IPS DF 4.7 (cell line): Measurements from ENCODE around the gene TECPR1.
A peak's percentile ranks its signal among the peaks of the same experiment; 100 is the strongest.

Experiments used
- DNase-seq: peaks from one replicate; pipeline ENCODE4 v3.0.0-alpha.2; 2013; ENCODE audit warnings: low spot score; ENCODE audit errors: extremely low read depth

Gene TECPR1, protein sequence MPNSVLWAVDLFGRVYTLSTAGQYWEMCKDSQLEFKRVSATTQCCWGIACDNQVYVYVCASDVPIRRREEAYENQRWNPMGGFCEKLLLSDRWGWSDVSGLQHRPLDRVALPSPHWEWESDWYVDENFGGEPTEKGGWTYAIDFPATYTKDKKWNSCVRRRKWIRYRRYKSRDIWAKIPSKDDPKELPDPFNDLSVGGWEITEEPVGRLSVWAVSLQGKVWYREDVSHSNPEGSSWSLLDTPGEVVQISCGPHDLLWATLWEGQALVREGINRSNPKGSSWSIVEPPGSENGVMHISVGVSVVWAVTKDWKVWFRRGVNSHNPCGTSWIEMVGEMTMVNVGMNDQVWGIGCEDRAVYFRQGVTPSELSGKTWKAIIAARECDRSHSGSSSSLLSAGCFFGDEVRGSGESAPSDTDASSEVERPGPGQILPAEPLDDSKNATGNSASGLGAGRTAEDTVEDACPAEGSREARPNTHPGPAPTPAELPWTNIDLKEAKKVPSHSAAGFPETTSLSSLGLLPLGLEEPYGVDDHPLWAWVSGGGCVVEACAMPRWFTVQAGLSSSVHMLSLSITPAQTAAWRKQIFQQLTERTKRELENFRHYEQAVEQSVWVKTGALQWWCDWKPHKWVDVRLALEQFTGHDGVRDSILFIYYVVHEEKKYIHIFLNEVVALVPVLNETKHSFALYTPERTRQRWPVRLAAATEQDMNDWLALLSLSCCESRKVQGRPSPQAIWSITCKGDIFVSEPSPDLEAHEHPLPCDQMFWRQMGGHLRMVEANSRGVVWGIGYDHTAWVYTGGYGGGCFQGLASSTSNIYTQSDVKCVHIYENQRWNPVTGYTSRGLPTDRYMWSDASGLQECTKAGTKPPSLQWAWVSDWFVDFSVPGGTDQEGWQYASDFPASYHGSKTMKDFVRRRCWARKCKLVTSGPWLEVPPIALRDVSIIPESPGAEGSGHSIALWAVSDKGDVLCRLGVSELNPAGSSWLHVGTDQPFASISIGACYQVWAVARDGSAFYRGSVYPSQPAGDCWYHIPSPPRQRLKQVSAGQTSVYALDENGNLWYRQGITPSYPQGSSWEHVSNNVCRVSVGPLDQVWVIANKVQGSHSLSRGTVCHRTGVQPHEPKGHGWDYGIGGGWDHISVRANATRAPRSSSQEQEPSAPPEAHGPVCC

DNA sequence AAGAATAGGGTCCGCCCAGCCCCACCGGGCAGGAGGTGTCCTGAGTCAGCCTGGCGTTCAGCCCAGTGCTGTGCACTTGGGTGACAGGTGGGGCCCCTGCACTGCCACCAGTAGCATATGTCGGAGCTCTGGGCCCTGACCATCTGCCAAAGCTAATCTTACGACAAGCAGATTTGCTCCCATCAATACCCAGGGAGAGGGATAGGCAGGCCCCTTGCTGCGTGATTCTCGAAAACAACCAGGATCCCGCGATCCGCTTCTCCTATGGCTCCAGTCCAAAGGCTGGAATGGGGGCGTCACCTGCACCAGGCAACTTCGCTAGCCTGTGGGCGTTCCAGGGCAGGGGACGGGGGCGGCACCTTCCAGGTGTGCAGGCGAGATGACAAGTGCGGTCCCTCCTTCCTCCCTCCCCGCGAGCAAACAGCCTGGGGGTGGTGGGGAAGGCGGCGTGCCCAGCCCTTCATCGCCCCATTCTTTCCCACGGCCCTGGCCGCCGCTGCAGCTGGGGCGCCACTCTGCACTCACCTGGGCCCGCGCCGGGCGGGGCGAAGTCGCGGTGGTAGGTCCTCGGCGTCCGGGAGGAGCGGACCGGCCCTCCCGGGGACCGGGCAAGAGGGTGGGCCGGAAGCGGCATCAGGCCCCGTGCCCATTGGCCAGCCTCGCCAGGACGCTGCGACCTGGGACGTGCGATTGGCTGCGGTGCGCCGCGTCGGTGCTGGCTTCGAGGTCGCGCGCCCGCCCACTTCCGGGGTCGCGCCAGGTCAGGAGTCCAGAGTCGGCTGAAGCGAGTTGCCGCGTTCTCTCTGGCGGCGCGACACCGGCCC is at the start of gene TECPR1:
Gene TECPR1 (minus strand): TSS at position 632 of the 824 bp plus-strand sequence. CDS start 6,086 bp downstream, outside the sequence.
- DNase-seq: peak; percentile 69

DNA sequence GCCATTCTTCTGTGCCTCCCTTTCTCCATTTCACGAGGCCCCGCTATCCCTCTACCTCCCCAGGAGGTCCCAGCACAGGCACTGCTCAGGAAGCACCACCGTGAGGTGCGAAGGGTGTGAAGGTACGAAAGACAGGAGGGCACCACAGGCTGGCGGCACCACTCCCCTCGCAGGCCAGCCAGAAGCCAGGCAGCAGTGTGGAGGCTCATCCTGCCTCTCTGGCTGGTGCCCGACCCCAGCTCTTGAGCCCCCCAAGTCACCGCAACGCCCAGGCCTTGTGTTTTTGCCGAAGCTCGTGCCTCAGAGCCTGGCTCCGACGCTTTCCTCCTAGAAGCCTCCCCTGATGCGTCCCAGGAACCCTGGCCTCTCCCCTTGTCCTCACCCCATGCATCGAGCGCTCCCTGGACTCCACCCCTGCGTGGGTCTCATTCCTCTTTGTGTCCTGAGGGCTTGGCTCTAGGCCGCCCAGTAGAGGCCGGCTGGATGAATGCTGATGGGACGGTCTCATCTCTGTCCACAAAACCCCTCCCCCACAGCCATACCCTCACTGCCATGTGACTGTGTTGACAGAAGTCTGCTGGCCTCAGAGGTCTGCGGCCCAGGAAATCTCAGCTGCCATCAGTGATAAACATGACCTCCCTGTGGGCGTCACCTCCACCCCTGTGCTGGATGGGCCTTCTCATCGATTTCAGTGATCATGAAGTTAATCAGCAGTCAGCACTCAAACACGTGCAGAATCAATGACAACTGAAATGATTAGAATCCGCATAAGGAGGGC is 48.8 kb upstream of the TECPR1 start:
- DNase-seq: no peak

DNA sequence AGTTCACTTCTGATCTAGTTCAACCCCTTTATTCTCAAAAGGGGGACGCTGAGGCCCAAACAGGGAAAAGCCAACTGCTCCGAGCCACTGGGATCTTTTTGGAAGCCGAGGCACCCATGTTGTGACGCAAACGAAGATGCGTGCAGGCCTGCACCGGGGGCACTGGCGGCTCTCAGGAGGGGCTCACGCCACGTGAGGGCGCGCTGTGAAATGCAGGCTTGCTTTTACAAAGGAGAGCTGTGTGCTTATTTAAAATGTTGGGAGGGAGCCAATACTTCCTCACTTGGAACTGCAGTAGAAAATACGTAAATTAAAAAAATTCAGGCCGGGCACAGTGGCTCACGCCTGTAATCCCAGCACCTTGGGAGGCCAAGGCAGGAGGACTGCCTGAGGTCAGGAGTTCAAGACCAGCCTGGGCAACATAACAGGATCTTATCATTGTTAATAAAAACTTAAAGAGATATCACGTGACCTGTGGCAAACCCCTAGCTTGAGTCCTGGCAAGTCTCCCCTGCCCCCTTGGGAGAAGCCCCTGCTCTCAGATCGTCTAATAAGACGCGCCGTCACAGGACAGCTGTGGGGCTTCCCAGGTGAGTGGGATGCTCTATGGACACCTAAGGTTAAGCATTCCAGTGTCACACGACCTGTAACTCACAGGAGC is 45.7 kb upstream of the TECPR1 start:
- no peak for DNase-seq

DNA sequence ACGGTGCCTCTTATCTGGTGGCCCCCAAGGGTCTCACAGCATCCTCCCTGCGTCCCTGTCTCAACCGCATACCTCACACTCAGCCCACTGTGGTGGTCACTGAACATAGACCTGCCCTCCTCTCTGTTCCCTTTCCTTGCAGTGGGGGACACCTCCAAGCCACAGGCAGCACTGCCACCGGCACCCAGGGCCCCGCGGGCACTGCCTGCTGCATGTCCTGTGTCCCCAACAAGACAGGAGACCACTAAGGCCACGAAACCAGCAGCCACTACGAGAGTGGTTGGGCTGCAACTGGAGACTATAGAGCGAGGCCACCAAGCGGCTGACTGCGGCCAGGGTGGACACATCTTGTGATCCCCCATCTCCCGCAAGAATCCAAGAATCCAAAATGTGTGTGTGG is 44.8 kb upstream of the TECPR1 start:
- DNase-seq: no peak

DNA sequence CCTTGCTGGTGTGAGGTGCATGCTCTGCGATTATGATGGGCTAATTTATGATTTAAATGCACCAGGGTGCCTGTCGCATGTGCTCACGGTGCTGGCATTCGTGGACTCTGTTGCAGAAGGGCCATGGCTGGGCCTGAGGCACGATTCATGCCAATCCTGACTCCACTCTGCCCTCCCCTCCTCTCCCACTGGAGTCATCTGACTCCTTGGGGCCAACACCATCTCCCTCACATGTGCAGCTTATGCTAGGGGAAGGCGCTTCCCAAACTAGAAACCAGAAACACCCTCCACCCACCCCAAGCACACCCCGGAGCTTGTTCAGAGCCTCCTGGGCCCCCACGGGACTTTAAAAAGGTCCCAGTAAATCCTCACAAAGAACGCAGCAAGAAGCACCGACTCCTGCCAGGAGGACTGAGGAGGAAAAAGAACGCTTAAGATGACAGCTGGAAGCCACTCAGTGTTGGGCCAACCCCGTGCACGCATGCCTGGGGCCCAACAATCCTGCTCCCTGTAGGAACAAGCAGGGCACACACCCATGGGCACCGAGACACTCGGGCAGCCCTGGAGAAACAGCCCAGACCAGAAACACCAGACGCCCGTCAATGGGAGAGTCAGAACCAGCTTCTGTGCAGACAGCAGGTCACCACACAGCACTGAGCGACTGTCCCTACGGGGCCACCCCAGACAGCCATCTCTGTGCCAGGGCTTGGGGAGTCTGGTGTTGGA is 43.6 kb upstream of the TECPR1 start:
- no peak for DNase-seq

DNA sequence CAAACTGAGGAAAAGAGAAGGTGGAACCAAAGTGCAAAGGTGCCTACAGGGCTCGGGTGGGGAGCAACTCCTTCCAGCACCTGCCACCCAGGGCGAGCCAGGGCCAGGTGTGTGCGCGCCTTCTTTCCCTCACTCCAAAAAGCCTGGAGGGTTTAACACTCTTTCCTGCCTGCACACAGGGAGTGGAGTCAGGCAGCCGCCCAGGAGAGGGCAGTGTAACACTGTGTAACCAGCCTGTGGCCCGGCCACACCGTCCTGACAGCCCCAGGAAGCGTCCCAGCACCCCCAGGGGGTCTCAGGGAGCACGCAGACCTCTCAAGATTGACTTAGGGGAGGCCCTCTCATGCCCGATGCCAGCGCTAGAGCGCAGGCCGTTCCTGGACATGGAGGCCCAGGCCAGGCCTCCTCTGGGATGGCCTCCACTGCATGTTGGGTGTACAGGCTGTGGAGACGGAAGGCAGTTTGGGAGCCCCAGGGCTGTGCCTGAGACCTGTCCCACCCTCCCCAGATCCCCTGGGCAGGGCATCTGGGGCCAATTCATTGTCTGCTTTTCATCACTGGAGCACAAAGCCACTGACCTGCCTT is 42.9 kb upstream of the TECPR1 start:
- no peak for DNase-seq

DNA sequence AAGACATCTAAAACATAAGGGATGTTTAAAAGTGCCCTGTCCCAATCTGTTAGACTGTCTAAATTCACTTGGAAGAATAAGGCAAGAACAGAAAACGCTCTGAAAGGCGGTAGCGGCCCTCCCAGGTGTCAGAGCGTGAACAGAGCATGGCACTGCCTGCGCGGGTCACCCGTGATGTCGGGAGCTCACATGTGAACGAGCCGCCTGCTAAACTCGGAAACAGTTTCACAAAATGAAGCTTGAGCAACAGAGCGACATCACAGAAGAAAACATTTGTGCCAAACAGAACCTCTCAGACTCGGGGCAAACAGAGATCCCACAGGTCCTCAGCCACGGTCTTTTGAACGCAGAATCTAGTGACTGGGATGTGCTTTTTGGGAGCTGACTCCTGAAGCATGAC is 42.3 kb upstream of the TECPR1 start:
- no peak for DNase-seq

DNA sequence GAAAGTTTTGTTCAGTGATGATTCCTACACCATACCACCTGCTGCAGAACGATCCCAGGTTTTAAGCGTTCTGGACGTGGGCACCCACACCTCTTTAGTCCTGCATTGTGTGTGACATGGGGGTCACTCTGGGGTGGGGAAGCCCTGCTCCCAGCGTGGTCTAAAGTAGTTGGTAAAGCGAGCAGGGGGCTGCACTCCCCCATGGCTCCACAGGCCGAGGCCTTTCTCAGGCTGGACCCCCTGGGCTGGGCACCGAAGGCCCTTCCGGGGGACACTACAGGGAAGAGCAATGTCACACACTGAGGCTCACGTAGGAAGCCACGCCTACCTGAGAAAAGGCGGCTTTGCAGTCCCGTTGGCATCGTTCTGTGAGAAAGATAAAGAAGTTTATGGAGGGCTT is 41.7 kb upstream of the TECPR1 start:
- DNase-seq: no peak

DNA sequence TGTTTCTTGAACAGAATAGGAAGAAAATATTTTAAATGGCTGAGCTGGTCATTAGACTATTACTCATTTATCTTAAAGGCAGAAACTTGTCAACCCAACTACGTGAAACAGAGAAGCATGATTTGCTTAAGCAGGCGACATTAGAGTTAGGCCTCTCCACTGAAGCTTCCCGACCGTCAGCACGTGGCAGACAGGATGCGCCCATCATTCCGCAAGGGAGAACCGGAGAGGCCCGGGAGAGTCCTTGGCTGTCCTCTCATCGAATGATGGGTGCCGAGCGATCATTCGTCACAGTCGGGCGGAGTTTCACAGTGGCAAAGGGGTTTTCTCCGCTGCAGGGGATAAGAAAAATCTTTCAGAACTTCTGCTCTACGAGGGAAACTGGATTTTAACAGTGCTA is 41.2 kb upstream of the TECPR1 start:
- no peak for DNase-seq

DNA sequence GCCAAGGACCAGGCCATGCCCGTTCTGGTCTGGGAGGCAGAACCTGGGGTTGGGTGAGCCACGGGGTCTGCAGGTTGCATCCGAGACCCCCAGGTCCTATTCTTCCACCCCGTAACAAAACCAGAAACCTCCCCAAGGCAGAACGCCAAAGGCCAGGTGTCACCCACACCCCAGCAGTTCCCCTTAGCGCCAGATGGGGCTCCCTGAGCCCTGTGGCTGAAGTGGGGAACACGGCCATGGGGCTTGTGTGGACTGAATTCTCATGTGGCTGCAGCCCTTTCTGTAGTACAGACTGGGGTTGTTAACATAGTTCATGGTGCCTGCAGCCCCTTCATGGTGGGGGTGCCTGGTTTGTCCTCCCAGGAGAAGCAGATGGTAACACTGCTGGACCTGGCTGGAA is 39.7 kb upstream of the TECPR1 start:
- no peak for DNase-seq

DNA sequence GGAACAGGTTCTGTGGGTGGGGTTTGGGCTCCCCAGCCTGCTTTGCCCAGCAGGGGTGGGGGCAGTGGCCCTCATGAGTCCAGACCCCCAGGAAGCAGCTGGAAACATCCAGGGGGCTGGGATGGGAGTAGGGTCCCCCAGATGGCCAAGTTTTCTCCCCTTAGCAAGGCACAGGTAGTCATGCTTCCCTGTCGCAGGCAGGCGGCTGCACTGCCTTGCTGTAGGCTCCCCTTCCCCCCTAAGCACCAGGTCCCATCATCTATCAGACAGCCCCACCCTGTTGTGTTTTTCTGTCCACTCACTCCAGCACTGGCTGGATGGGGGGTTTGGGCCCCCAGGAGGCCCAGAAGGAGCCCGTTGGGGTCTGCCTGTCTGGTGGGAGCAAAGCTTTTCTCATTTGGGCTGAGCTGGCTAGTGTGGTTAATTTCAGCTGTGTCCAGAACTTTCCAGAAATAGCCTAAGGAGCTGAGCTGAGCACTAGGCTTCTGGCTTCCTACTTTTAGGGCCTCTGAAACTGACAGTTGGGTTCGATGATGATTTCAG is 37.4 kb upstream of the TECPR1 start:
- DNase-seq: no peak

DNA sequence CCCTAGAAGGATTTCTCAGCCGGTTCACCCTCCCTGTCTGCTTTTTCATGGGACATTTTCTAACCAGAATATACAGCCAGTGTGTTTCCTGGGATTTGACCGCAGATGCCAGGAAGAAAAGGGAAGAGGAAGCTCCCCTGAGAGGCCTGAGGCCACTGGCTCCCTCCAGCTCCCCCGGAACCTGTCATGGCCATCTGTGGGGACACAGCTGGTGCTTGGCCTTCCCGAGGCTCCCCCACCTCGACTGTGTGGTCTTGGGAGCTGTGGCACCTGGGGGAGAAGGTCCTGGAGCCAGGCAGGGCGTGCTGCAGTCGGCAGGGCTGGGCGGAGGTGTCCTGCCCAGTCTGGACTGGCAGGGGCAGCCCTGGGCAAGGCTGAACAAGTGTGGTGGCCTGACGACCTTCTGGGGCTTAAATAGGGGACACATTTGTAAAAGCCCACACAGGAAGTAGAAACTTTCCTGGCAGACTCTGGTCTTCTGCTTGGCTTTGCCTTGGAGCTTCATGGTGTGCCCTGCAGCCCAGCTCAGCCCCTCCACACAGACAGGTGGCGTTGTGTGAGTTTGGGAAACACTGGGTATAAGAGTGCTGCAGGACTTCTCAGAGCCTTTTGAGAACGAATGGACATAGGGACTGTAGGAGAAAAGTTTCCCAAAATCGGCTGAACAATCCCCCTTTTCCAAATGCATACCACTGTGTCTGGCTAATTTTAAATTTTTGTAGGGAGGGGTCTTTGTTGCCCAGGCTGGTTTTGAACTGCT is 36.2 kb upstream of the TECPR1 start:
- no peak for DNase-seq

DNA sequence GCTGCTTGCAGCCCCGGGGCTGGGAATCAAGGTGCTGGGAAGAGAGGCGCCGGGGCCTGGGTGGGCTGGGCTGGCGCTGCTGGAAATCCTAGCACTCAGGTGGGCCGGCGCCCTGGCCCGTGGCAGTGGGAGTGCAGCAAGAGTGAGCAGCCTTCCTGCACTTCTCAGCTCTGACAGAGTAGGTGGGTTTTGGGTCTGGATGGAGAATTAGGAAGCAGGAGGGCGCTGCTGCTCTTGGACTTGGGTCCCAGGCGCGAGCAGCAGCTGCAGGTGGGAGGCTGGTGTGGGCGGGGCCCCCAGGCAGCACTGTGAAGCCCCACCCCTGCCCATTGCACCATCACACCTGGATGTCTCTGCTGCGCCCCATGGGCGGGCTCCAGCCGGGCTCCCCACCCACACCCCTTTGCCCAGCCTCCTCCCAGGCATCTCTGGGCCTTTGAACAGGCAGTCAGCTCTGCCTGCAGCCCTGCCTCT is 35.5 kb upstream of the TECPR1 start:
- no peak for DNase-seq

DNA sequence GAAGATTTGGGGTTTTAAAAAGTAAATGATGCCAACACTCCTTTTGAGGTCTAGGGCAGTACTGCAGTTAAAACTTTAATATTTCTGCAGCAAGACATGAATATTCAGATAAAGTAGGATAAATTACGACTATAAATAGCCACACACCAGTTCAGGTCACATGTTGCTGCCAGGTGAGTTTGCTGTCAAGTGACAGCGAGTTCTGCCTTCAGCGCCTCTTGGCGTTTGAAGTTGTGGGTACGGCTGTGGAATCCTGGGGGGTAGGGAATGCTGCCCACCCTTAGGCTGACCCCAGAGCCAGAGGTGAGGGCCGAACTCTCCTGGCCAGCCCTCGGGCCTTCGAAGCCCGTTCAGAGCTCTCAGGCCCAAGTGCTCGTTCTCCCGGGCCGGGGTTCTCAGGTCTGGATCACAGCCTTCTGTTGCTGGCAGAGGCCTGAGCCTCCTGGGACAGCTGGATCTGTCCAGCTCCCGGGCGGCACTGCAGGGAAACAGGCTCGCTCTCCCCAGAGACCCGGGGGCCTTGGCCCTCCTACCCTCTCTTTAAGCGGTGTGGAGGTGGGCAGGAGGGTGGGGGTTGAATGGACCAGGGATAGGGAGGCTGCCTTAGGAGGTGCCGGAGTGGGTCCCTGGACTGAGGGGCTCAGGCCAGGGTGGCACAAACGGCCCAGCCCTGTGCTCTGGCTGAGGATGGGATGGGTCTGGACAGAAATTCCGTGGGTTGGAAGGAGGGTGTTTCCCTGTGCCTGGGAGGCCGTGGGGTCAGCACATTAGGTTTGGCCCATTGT is 34.9 kb upstream of the TECPR1 start:
- no peak for DNase-seq

DNA sequence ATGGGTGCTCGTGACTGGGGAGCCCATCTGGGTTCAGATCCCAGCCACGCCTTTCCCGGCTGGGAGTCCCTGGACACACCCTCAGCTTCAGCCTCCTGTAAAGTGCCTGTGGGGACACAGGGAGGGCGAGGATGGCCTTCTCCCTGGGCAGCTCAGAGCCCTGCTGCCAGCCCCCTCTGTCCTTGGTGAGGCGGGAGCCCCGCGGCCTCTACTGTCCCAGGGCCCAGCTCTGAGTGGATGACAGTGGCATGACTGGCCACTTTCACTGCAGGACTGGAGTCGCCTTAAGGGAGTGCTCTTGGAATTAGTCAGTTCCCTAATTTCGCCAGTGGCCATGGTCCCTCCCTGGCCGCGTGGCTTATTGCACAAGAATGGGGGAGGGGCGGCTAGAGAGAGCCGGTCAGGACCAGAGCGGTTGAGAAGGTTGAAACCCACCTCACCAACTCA is 34.1 kb upstream of the TECPR1 start:
- no peak for DNase-seq
